GM12878 (cell line): ENCODE data around the gene EGR1. TPM values are rescaled to one million over a fixed set of nuclear protein-coding genes. Genes with fewer than 3 reads are reported as not detected.
A peak's percentile ranks its signal among the peaks of the same experiment; 100 is the strongest.

Source experiments
- ATF2 ChIP-seq: IDR thresholded peaks from 2 replicates; pipeline ENCODE4 v1.6.1; 2012; ENCODE audit warnings: low read length, inconsistent platforms
- CHD1 ChIP-seq: IDR thresholded peaks from 2 replicates; pipeline ENCODE4 v1.6.1; 2012; ENCODE audit warnings: low read depth, low read length, improper control_type of control experiment
- EED ChIP-seq: sonication (generic); IDR thresholded peaks from 2 replicates; pipeline ENCODE4 v1.6.1; 2016; ENCODE audit warnings: antibody characterized with exemption, low read depth
- EGR1 ChIP-seq, 2 experiments: IDR thresholded peaks; 1 replicate in 1 of 2; 2 replicates in 1 of 2; pipeline ENCODE4 v1.6.1; 2011 to 2012; ENCODE audit warnings: low read depth in 2 of 2, low read length in 2 of 2, borderline replicate concordance in 1 of 2, mild to moderate bottlenecking in 1 of 2, moderate library complexity in 1 of 2
- EZH2 ChIP-seq: IDR thresholded peaks from 2 replicates; pipeline ENCODE4 v1.6.1; 2012; ENCODE audit warnings: low read depth, mild to moderate bottlenecking, control low read depth, inconsistent platforms, low read length, borderline replicate concordance; ENCODE audit not compliant: control insufficient read depth
- FOS ChIP-seq: IDR thresholded peaks from 3 replicates; pipeline ENCODE4 v1.6.1; 2011; ENCODE audit warnings: borderline replicate concordance; ENCODE audit not compliant: insufficient read length; ENCODE audit errors: extremely low read depth
- GATAD2B ChIP-seq: fragments of 450-650 bp; conservative IDR thresholded peaks from 2 replicates; pipeline ENCODE4 v1.6.1; 2017; ENCODE audit warnings: low read depth, mild to moderate bottlenecking, moderate library complexity
- HDAC2 ChIP-seq: fragments of 200-600 bp; sonication (generic); IDR thresholded peaks from 2 replicates; pipeline ENCODE4 v1.6.1; 2017
- IKZF1 ChIP-seq: fragments of 450-650 bp; conservative IDR thresholded peaks from 2 replicates; pipeline ENCODE4 v1.6.1; 2017; ENCODE audit warnings: antibody characterized with exemption, mild to moderate bottlenecking
- KLF5 ChIP-seq: fragments of 450-650 bp; IDR thresholded peaks from 2 replicates; pipeline ENCODE4 v1.6.1; 2014; ENCODE audit warnings: mild to moderate bottlenecking; ENCODE audit not compliant: partially characterized antibody
- NFYA ChIP-seq: IDR thresholded peaks from 2 replicates; pipeline ENCODE4 v1.6.1; 2011; ENCODE audit warnings: low read depth, mild to moderate bottlenecking, low read length, improper control_type of control experiment, borderline replicate concordance
- NFYB ChIP-seq: IDR thresholded peaks from 2 replicates; pipeline ENCODE4 v1.6.1; 2011; ENCODE audit warnings: low read depth, mild to moderate bottlenecking, low read length, improper control_type of control experiment, moderate library complexity; ENCODE audit not compliant: insufficient read depth
- POLR2AphosphoS2 ChIP-seq: IDR thresholded peaks from 2 replicates; pipeline ENCODE4 v1.6.1; 2011; ENCODE audit warnings: low read depth, mild to moderate bottlenecking, low read length, improper control_type of control experiment, moderate library complexity
- POLR2AphosphoS5 ChIP-seq: IDR thresholded peaks from 2 replicates; pipeline ENCODE4 v1.6.1; 2011; ENCODE audit warnings: mild to moderate bottlenecking, low read length, inconsistent platforms
- RELA ChIP-seq: fragments of 450-650 bp; IDR thresholded peaks from 2 replicates; pipeline ENCODE4 v1.8.0; 2014; ENCODE audit warnings: borderline replicate concordance; ENCODE audit not compliant: partially characterized antibody
- SMAD1 ChIP-seq: fragments of 450-650 bp; IDR thresholded peaks from 2 replicates; pipeline ENCODE4 v1.6.1; 2018; ENCODE audit warnings: mild to moderate bottlenecking, low read depth; ENCODE audit not compliant: partially characterized antibody
- SMARCA5 ChIP-seq: fragments of 450-650 bp; IDR thresholded peaks from 2 replicates; pipeline ENCODE4 v1.6.1; 2017; ENCODE audit warnings: mild to moderate bottlenecking
- SP1 ChIP-seq: IDR thresholded peaks from one replicate; pipeline ENCODE4 v1.6.1; 2011; ENCODE audit warnings: low read depth, low read length
- STAT3 ChIP-seq: IDR thresholded peaks from 2 replicates; pipeline ENCODE4 v1.6.1; 2011; ENCODE audit warnings: low read depth, low read length, improper control_type of control experiment
- SUZ12 ChIP-seq: fragments of 200-600 bp; sonication (generic); IDR thresholded peaks from one replicate; pipeline ENCODE4 v1.6.1; 2018; ENCODE audit warnings: antibody characterized with exemption, mild to moderate bottlenecking; ENCODE audit not compliant: unreplicated experiment
- TCF12 ChIP-seq: IDR thresholded peaks from 2 replicates; pipeline ENCODE4 v1.6.1; 2011; ENCODE audit warnings: low read depth, mild to moderate bottlenecking, low read length
- TCF3 ChIP-seq: IDR thresholded peaks from 2 replicates; pipeline ENCODE4 v1.6.1; 2012; ENCODE audit warnings: low read depth, mild to moderate bottlenecking, low read length, borderline replicate concordance; ENCODE audit not compliant: insufficient read depth
- ZZZ3 ChIP-seq: IDR thresholded peaks from 2 replicates; pipeline ENCODE4 v1.6.1; 2011; ENCODE audit warnings: low read depth; ENCODE audit not compliant: control insufficient read depth, insufficient read length
- polyA plus RNA-seq, 11 experiments: library from polyadenylated mRNA; depleted of rRNA in 4 of 11; unstranded in 6 of 11; stranded (reverse) in 5 of 11; fragments of >200 nt; fragmentation: Nextera tagmentation in 4 of 11; fragmentation: Illumina TruSeq in 1 of 11; extraction: Ambion mirVana in 4 of 11; extraction: Trizol in 1 of 11; gene quantifications; 1 replicate in 1 of 11; 2 replicates in 10 of 11; pipeline versions ENCODE4 v1.2.1 to v1.2.3, GENCODE V29; 2011 to 2016; ENCODE audit warnings: inconsistent platforms in 2 of 11, missing spikeins in 2 of 11, low read depth in 1 of 11
- total RNA-seq, 4 experiments: library from RNA; depleted of rRNA in 3 of 4; stranded (reverse); fragments of >200 nt in 3 of 4; fragmentation: Illumina TruSeq in 1 of 4; extraction: Trizol in 1 of 4; gene quantifications; 2 replicates each; pipeline versions ENCODE4 v1.2.1 to v1.2.3, GENCODE V29; 2013 to 2021
- TF ChIP-seq, protein P1 (sequence below): fragments of 450-650 bp; IDR thresholded peaks from 2 replicates; pipeline ENCODE4 v1.6.1; 2017; ENCODE audit warnings: mild to moderate bottlenecking, low read depth, inconsistent platforms; ENCODE audit not compliant: poor library complexity, severe bottlenecking

Gene EGR1
- total and polyA plus RNA-seq, 10 of the 15 experiments (the other 5 are each of a cell fraction or from before 2014, with no cell fraction given) = 0.89 to 7.3 (median 2.5) TPM

DNA sequence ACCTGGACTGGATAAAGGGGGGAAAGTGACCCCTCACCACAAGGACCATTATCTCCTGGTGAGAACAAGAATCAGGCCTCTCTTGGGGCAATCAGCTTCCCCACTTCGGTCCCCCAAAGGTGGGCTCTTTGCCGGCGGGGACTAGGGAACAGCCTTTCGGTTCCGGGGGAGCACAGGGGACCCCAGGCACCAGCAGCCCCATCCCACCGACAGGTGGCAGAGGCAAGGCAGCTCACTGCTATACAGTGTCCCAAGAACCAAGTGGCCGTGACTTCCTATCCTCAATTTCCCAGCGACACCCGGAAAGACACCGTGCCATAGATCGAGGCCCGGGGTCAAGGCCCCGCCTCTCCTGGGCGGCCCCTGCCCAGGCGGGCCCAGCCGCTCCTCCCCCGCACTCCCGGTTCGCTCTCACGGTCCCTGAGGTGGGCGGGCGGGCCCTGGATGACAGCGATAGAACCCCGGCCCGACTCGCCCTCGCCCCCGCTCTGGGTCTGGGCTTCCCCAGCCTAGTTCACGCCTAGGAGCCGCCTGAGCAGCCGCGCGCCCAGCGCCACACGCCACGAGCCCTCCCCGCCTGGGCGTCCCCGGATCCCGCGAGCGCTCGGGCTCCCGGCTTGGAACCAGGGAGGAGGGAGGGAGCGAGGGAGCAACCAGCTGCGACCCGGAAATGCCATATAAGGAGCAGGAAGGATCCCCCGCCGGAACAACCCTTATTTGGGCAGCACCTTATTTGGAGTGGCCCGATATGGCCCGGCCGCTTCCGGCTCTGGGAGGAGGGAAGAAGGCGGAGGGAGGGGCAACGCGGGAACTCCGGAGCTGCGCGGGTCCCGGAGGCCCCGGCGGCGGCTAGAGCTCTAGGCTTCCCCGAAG, 655 bp upstream of the EGR1 start (continued):
- TF ChIP-seq EZH2 = peak; percentile 100; the same call in 1 of the 2 replicates
- peak; percentile 48 for TF ChIP-seq RELA
- TF ChIP-seq NFYA = no peak
- TF ChIP-seq, protein P1, sequence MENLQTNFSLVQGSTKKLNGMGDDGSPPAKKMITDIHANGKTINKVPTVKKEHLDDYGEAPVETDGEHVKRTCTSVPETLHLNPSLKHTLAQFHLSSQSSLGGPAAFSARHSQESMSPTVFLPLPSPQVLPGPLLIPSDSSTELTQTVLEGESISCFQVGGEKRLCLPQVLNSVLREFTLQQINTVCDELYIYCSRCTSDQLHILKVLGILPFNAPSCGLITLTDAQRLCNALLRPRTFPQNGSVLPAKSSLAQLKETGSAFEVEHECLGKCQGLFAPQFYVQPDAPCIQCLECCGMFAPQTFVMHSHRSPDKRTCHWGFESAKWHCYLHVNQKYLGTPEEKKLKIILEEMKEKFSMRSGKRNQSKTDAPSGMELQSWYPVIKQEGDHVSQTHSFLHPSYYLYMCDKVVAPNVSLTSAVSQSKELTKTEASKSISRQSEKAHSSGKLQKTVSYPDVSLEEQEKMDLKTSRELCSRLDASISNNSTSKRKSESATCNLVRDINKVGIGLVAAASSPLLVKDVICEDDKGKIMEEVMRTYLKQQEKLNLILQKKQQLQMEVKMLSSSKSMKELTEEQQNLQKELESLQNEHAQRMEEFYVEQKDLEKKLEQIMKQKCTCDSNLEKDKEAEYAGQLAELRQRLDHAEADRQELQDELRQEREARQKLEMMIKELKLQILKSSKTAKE = peak; percentile 60
- no peak for TF ChIP-seq ATF2
- TF ChIP-seq IKZF1 = peak; percentile 98
- TF ChIP-seq TCF12 = no peak; the same call in 1 of the 2 replicates
- peak; percentile 5 for TF ChIP-seq SP1
- TF ChIP-seq EED = peak; percentile 88
- 0 out of 2 replicates have a peak, but pooled peaks have one; percentile 59 for TF ChIP-seq TCF3
- TF ChIP-seq SMAD1 = no peak
- peak; percentile 63 to 99 for TF ChIP-seq EGR1 (IDR thresholded peaks at IDR 0.05; ENCODE audit: borderline replicate concordance in 1 of 2, low read depth in 2 of 2, low read length in 2 of 2)
- peak; percentile 63 for TF ChIP-seq POLR2AphosphoS5
- TF ChIP-seq NFYB = no peak
- TF ChIP-seq FOS = peak; percentile 45
- TF ChIP-seq GATAD2B = peak; percentile 93
- no peak; the same call in 1 of the 2 replicates for TF ChIP-seq CHD1
- TF ChIP-seq HDAC2 = 0 out of 2 replicates have a peak, but pooled peaks have one; percentile 37
- peak; percentile 90; the same call in 1 of the 2 replicates for TF ChIP-seq SMARCA5
- TF ChIP-seq POLR2AphosphoS2 = peak; percentile 25; the same call in 1 of the 2 replicates
- TF ChIP-seq ZZZ3 = no peak
- no peak for TF ChIP-seq SUZ12
- no peak for TF ChIP-seq KLF5
- no peak for TF ChIP-seq STAT3
